COLO829 (cell line): ENCODE data around the gene PPP1R7.

Experiments
- DNase-seq: peaks from one replicate; pipeline ENCODE4 v3.0.0; 2012; ENCODE audit warnings: low spot score

The PPP1R7 gene

DNA sequence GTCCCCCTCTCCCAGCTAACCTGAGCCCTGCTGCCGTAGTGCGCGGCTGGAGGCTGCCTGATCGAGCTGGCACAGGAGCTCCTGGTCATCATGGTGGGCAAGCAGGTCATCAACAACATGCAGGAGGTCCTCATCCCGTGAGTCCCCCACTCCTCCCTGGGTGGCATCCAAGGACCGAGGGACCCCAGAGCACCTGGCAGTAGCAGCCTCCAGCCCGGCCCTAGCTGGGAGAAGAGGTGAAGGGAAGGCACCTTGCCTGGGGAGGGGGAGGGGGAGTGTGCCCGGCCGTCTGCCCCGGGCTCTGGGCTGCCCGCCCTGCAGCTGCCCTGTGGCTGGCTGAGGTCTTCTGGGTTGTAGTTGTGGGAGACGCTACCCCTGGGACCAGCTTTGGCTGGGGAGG is 64.5 kb downstream of the PPP1R7 start:
- DNase-seq: no peak

DNA sequence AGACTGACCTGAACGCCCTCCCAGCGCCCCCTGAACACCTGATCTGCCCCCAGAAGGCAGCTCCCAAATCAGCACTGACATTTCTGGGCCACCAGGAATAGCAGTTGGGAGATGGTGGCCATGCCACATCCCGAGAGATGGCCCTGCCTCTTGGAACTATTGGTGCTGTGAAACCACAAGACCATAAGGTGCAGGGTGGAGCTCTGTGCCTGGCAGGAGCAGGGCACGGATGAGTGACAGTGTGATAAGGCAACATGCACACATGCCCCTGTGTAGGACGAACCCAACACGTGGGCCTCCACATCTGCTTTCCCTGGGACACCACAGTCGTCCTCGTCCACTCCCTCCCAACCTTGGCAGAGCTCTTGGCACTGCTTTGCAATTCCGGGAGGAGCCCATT is 65.2 kb downstream of the PPP1R7 start:
- no peak for DNase-seq

DNA sequence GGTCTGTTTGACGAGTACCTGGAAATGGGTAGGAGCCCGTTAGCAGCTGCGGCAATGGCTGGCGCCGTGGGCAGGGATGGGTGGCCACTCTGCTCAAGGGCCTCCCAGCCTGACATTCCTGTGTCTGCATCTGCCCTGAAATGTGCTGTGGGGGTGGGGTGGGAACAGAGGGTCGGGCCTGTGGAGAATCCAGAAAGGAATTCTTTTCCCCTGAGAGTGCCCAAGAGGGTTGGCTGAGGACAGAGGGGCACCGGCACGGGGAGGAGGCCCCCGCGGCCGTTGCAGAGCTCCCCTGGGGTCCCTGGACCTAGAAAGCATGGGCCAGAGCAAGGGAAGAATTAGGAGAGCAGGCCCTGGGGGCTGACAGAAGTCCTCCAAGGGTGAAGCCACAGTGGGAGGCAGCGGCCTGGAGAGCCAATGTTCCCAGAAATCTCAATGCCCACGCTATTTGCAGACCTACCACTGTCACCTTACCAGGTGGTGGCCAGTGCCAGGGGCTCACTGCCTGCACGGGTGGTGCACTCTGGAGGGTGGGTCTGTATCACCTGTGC is 66.0 kb downstream of the PPP1R7 start:
- no peak for DNase-seq

- DNase-seq: peak; percentile 56
Measured at GRCh38 chr2:241217320-241218031, 67.2 kb downstream of the PPP1R7 start.

GRCh38 chr2:241218131-241219029 is 68.1 kb downstream of the PPP1R7 start:
- no peak for DNase-seq

- no peak for DNase-seq
Measured at GRCh38 chr2:241219030-241219382, 68.7 kb downstream of the PPP1R7 start.

DNA sequence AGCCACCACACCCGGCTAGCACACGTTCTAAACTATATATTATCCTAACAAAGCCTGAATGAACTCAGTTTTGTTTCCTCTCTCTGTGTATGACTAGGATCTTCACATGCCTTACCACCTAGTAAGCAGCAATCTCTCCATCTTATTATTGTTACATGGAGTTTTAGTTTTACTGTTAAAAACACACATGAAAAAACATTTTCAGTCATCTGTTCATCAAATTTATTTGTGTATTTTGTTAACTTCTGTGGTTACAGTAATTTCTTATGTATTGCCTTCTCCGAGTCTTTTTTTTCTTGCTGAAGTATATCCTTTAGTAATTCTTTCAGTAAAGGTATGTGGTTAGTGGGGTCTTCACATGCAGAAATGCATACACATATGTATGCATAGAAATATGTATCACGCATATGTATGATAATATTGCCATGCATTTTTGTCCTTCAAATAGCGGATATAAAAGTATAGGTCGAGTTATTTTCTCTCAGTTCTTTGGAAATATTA is 69.6 kb downstream of the PPP1R7 start:
- no peak for DNase-seq

DNA sequence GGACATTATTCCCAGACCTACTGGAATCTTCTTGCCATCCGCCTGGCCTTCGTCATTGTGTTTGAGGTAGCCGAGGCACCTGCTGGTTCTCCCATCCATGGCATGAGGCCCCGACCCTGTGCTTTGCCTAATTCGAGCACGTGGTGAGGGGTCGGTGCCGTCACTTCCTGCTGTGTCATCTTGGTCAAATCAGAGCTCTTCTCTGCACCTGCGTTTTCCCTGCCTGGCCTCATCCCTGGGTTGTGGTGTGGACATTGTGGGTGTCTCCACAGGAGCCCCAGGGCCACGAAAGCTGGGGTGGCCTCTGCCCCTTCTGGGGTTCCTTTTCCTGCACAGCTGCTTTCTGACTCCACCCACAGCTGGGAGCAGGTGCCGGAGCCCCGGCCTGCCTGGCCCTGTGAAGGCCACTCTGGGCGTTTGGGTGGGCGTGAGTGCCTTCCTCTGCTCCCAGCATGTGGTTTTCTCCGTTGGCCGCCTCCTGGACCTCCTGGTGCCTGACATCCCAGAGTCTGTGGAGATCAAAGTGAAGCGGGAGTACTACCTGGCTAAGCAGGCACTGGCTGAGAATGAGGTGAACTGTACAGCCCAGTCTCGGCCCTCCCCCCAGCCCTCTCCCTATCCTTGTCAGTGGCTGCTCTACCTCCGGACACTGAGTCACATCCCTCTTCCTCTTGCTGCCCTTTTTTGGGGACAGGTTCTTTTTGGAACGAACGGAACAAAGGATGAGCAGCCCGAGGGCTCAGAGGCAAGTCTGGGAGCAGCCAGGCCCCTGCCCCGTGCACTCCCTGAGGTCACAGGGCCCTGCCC is 73.1 kb downstream of the PPP1R7 start:
- no peak for DNase-seq

DNA sequence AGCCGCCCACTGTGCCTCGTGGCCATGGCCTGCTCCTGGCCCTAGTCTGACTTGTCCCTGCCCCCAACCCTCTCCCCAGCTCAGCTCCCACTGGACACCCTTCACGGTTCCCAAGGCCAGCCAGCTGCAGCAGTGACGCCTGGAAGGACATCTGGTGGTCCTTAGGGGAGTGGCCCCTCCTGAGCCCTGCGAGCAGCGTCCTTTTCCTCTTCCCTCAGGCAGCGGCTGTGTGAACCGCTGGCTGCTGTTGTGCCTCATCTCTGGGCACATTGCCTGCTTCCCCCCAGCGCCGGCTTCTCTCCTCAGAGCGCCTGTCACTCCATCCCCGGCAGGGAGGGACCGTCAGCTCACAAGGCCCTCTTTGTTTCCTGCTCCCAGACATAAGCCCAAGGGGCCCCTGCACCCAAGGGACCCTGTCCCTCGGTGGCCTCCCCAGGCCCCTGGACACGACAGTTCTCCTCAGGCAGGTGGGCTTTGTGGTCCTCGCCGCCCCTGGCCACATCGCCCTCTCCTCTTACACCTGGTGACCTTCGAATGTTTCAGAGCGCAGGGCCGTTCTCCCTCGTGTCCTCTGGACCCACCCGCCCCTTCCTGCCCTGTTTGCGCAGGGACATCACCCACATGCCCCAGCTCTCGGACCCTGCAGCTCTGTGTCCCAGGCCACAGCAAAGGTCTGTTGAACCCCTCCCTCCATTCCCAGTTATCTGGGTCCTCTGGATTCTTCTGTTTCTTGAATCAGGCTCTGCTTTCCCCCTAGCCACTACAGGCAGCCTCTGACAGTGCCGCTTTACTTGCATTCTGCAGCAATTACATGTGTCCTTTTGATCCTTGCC is 74.0 kb downstream of the PPP1R7 start:
- peak; percentile 70 for DNase-seq

GRCh38 chr2:241224851-241225438 is 74.7 kb downstream of the PPP1R7 start:
- DNase-seq: no peak

DNA sequence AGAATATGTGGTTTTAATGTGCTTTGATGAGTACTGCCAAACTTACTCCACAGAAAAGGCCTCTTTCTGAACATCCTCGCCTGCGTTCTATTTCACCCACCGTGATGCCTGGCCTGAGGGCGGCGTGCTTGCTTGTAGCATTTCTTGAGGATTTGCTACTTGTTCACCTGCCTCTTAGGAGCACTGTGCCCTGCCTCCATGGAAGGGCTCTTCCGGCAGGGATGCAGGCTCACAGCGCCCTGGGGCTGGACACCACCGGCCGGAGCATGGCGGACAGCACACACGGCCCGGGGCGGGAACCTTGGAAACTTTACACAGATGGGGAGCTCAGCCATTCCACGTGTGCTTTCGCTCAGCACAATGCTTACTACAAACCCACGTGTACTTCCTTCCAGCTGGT is 75.3 kb downstream of the PPP1R7 start:
- DNase-seq: no peak

GRCh38 chr2:241225983-241226382 is 75.7 kb downstream of the PPP1R7 start:
- DNase-seq: no peak

- no peak for DNase-seq
Measured at GRCh38 chr2:241226723-241227572, 76.7 kb downstream of the PPP1R7 start.

DNA sequence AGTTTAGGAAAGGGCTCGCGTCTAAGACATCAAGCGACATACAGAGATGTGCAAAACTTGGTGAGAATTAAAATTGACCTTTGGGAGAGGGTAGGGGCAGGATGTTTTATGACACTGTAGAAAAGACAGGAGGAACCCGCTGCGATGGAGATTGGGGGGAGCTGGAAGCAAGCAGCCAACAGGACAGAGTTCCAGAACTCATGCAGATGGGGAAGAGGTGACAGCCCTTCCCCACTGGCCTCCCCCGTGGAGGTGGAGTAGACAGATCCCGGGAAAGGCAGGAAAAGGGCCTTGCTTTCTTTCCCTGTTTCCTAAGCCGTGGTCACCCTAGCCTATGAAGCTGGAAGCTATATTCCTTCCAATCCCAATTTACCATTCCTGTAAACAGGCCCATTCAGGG is 77.3 kb downstream of the PPP1R7 start:
- DNase-seq: no peak

DNA sequence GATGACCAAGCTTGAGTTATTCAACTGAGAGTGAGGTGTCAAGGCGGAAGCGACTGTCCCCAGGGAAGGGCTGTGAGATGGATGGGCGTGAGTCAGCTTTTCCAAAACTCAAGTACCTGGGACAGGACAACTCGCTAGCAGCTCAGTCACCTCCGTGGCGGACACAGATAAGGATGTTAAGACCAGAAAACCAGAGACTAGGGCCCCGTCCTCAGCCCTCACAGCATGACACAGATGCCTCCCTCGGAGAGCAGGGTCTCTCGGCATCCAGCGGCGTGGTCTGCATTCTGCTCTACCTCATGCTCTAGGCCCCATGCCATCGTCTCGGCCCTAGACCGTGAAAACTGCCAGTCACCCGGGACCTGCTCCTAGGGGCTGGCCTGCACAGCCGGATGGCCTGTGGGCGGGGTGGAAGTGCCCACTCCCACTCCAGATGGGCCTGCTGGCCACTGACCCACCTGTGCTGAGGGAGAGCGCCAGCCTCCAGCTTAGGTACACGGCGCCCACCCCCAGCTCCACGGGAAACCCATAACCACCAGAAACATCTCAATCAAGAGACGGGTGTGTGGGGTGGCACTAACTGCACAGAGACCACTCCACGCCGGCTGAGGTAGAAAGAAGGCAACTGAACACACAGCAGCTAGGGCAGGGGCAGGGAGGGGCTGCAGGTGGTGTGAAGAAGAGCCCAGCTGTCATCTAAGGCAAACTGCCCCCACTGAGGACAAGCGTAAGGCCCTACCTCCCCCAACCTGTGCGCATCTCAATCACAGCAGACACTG is 78.0 kb downstream of the PPP1R7 start:
- DNase-seq: no peak

DNA sequence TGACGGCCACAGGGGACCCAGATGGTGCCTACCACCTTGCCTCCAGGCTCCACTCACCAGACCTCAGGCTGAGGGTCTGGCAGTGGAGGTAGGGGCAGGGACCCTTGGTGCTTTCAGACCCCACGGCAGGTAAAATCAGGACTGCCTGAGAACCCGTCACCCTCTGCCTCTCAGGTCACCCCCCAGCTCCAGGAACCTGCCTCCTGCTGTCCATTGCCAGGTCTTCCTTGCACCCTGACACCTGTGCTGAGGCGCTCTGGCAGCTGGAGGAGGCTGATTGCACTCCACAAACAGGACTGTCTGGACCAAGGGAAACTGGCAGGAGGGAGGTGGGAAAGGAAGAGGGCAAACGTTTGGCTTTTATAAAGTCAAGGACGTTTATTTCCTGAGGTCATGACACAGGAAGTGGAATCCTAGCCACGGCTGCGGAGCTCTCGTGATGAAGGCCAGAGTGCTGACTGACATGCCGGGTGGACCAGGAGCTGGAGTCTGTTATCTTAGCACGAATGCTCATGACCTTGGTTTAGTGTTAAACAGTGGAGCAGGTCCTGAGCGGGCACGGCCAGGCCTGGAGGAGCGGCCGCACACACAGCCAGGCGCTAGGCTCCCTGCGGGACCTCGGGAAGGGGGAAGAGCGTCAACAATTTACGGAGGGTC is 78.7 kb downstream of the PPP1R7 start:
- DNase-seq: no peak

GRCh38 chr2:241229563-241230401 is 79.5 kb downstream of the PPP1R7 start:
- DNase-seq: no peak

DNA sequence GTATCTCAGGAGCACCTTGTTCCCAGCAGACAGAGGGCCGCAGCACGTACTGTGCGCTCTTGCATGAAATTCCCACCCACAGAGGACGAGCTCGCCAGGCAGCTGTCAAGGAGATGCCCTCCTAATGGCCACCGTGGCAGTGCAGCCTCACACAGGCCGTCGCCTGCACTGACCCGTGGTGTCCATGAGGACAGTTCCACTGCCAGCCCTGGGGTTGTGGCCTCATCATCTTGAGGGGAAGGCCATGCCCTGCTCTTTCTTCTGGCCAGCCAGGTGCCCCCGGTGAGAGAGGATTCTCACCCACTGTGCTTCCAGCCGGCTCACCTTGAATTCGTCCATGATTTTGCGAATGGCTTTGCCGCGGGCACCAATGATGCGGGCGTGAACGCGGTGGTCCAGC is 80.2 kb downstream of the PPP1R7 start:
- no peak for DNase-seq
